T47D (cell line): ENCODE results near the gene TERT.

Experiments used
- DNase-seq, 2 experiments: peaks; one replicate each; pipeline versions ENCODE4 v3.0.0 to v3.0.0-alpha.2; 2011 to 2012; ENCODE audit warnings: low read depth in 1 of 2, low spot score in 1 of 2
- JUND ChIP-seq: IDR thresholded peaks from 2 replicates; pipeline ENCODE4 v1.6.1; 2012; ENCODE audit warnings: low read depth
- in situ Hi-C: cut with HindIII; loops from 2 replicates; pipeline ENCODE4 v1.10.0; 2016; ENCODE audit warnings: low sequenced_read_pairs, low pct_unique_long_range_greater_than_20kb

Gene TERT

GRCh38 chr5:1317921-1318565 lies 23.2 kb upstream of the TERT start:
- no peak for TF ChIP-seq JUND
- DNase-seq = no peak
- in situ Hi-C loops = loop anchor here (10.0 kb wide), 1 partner anchor 73 kb away; no protein-coding TSS in a partner anchor

GRCh38 chr5:1316588-1317340 lies 21.9 kb upstream of the TERT start:
- peak in 1 of 2 experiments; percentile 38 for DNase-seq
- no peak for TF ChIP-seq JUND
- in situ Hi-C loops = loop anchor here (10.0 kb wide), 1 partner anchor 72 kb away; no protein-coding TSS in a partner anchor

- in situ Hi-C loops = loop anchor here (10.0 kb wide), 1 partner anchor 71 kb away; no protein-coding TSS in a partner anchor
- DNase-seq = peak; percentile 86 to 100
- TF ChIP-seq JUND = no peak
Measured at GRCh38 chr5:1315709-1316587, 21.1 kb upstream of the TERT start.

GRCh38 chr5:1315018-1315708 lies 20.3 kb upstream of the TERT start:
- in situ Hi-C loops = loop anchor here (10.0 kb wide), 1 partner anchor 70 kb away; no protein-coding TSS in a partner anchor
- no peak for DNase-seq
- no peak for TF ChIP-seq JUND

- no peak for TF ChIP-seq JUND
- DNase-seq = no peak
- in situ Hi-C loops = loop anchor here (10.0 kb wide), 1 partner anchor 70 kb away; no protein-coding TSS in a partner anchor
Measured at GRCh38 chr5:1314564-1314982, 19.7 kb upstream of the TERT start.

GRCh38 chr5:1312993-1313833 lies 18.3 kb upstream of the TERT start:
- peak in 1 of 2 experiments; percentile 54 for DNase-seq
- in situ Hi-C loops = loop anchor here (10.0 kb wide), 1 partner anchor 68 kb away; no protein-coding TSS in a partner anchor
- no peak for TF ChIP-seq JUND

GRCh38 chr5:1312206-1312605 lies 17.3 kb upstream of the TERT start:
- in situ Hi-C loops = loop anchor here (10.0 kb wide), 1 partner anchor 67 kb away; no protein-coding TSS in a partner anchor

GRCh38 chr5:1311439-1312055 lies 16.7 kb upstream of the TERT start:
- no peak for TF ChIP-seq JUND
- in situ Hi-C loops = loop anchor here (10.0 kb wide), 1 partner anchor 67 kb away; no protein-coding TSS in a partner anchor
- DNase-seq = no peak

More at GRCh38 chr5:1312206-1312605, 17.3 kb upstream of the TERT start:
- no peak for DNase-seq
- no peak for TF ChIP-seq JUND

GRCh38 chr5:1310118-1310517 lies 15.2 kb upstream of the TERT start:
- no peak for TF ChIP-seq JUND
- in situ Hi-C loops = loop anchor here (10.0 kb wide), 1 partner anchor 65 kb away; no protein-coding TSS in a partner anchor
- no peak for DNase-seq

GRCh38 chr5:1304033-1304432 lies 9.2 kb upstream of the TERT start:
- DNase-seq = no peak
- in situ Hi-C loops = no loop called here
- no peak for TF ChIP-seq JUND
